ENCODE data around the gene HS3ST1.

GRCh38 chr4:11365039-11365438, 63.7 kb downstream of the HS3ST1 start:
- TF ChIP-seq CTCF (IDR thresholded peaks at IDR 0.05) (no peak), POLR2A (IDR thresholded peaks at IDR 0.05) (no peak), EP300 (IDR thresholded peaks at IDR 0.05) (no peak)

All from ovary (tissue), 3 donors.